Renal cortex interstitium (tissue), 11 donors: Measurements from ENCODE around the gene OSBPL3. TPM values are rescaled to one million over a fixed set of nuclear protein-coding genes. Genes with fewer than 3 reads are reported as not detected.

ENCODE experiments used
- DNase-seq, 11 donors: peaks; one replicate each; pipeline ENCODE4 v3.0.0-alpha.2; 2013; ENCODE audit warnings: low read depth in 9 of 11, low spot score in 4 of 11; ENCODE audit errors: extremely low read depth in 1 of 11
- polyA plus RNA-seq, 3 donors: library from polyadenylated mRNA; unstranded; fragments of 120-200 nt; gene quantifications; one replicate each; pipeline ENCODE4 v1.2.1, GENCODE V29; 2013; ENCODE audit not compliant: insufficient read length in 3 of 3

OSBPL3 gene
- polyA plus RNA-seq, 3 donors: 14.3 to 30.2 (median 19.8) TPM

GRCh38 chr7:24793982-24794648 is 185.9 kb downstream of the OSBPL3 start:
- DNase-seq: no peak

- no peak for DNase-seq
These were observed 190.9 kb downstream of the OSBPL3 start for GRCh38 chr7:24788961-24789576.

DNA sequence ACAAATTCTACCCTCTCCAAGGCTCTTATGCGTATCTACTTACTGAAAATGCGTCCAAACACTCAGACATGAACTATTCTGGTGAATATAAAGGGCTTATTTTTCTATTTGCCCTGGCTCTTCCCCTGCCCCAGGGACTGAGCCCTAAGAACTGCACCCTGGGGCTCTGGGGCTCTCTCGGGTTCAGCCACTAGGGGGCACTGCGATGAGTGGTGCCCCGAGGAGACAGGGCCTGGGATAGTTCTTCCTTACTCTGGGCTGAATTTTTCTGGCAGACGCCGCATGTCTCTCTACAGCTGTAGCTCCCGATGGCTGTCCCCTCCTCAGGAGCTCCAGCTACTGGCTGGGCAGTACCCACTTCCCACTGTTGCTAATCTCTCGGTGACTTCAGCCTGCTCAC is 191.9 kb downstream of the OSBPL3 start:
- DNase-seq: no peak

DNA sequence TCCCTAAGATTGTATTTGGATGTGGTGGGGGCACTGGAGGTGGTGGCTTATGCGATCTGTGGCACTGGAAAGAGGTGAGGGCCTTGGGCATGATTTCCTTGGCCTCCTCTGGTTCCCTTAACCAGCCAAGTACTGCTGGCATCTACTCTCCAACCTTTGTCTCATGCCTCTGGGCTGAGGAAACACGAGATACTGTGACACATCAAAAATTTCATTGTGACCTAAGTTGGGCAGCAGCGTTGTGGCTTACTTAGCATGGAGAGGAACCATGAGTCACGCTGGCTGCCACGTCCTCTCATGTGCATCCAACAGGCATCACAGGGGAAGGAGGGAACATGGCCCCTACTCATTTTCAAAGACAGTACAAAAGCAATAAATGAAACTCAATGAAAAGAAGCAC is 193.0 kb downstream of the OSBPL3 start:
- DNase-seq: no peak

DNA sequence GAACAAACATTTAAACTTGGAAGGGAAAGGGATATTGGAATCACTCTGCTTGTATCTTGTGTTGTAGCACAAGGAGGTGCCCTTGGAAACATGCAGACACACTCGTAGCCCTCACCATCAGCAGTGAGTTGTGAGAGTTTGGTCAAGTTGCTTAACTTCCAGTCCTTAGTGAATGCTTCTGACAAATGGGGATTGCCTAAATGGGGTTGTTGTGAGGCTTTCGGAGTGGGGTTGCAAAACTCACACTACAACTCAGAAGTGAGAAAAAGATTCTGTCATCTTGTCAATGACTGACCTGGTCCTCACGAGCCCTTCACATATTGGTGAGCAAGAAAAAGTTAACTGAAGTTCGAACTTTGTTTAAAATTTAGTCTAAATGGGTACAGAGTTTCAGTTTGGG is 193.7 kb downstream of the OSBPL3 start:
- no peak for DNase-seq

- DNase-seq: no peak
These were observed 195.7 kb downstream of the OSBPL3 start for GRCh38 chr7:24784277-24784676.

DNA sequence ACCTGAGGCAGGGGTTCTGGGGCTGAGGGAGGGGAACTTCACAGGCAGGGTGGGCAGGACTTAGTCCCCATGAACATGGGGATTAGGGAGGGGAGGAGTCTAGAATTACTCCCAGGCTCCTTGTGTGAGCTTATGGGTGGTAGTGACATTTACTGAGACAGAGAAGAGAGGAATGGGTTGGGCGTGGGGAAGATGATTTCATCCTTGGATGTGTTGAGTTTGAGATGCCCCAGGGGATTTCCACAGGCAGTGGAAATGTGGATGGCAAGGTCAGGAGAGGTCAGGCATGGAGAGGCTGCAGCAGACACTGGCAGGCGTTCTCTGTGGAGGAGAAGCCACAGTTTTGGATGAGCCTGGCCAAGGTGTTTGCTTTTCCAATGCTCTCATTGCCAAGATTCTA is 196.3 kb downstream of the OSBPL3 start:
- DNase-seq: no peak

DNA sequence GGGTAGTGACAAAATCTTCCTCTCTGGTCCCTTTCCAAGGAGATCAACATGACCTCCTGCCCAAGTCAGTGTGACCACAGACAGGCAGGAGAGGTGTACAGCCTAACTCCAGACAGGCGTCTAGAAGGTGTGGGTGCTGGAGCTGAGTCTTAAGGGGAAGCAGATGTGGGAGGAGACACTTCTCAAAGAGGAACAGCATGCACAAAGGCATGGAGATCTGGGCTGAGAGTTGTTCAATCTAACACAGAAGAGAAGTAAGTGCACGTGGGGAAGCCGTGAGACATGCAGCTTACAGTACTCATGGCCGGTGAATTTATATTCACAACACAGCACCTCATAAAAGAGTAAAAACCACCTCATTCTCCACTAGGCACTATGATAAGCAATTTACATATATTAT is 198.9 kb downstream of the OSBPL3 start:
- no peak for DNase-seq

GRCh38 chr7:24779283-24779655 is 200.7 kb downstream of the OSBPL3 start:
- DNase-seq: no peak

GRCh38 chr7:24778543-24779282 is 201.3 kb downstream of the OSBPL3 start:
- DNase-seq: no peak

GRCh38 chr7:24777806-24778205 is 202.2 kb downstream of the OSBPL3 start:
- no peak for DNase-seq

- no peak for DNase-seq
These were observed 206.3 kb downstream of the OSBPL3 start for GRCh38 chr7:24773646-24774045.

GRCh38 chr7:24769851-24770250 is 210.1 kb downstream of the OSBPL3 start:
- no peak for DNase-seq

- DNase-seq: no peak
These were observed 210.8 kb downstream of the OSBPL3 start for GRCh38 chr7:24769014-24769830.

GRCh38 chr7:24767878-24768569 is 212.0 kb downstream of the OSBPL3 start:
- DNase-seq: no peak

- peak in 3 of 11 donors; percentile 1 to 18 (median 15) for DNase-seq
These were observed 214.8 kb downstream of the OSBPL3 start for GRCh38 chr7:24764972-24765744.

DNA sequence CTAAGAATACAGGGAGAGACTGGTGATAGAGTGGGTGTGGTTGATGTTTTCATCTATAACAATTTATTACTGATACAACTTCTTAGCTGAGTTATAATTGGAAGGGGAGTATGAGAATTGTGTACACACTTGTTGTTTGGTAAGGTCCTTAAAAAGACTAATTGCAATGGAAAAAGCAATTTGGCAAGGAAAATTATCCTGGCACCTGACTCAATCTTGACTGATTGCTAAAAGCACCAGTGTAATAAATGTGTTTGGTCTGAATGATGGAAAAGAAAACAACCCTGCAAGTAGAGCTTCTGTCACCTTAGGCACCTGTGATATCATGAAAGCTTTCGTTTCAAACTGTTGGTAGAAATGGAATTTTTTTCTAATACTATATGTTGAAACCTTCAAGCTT is 216.0 kb downstream of the OSBPL3 start:
- DNase-seq: no peak

DNA sequence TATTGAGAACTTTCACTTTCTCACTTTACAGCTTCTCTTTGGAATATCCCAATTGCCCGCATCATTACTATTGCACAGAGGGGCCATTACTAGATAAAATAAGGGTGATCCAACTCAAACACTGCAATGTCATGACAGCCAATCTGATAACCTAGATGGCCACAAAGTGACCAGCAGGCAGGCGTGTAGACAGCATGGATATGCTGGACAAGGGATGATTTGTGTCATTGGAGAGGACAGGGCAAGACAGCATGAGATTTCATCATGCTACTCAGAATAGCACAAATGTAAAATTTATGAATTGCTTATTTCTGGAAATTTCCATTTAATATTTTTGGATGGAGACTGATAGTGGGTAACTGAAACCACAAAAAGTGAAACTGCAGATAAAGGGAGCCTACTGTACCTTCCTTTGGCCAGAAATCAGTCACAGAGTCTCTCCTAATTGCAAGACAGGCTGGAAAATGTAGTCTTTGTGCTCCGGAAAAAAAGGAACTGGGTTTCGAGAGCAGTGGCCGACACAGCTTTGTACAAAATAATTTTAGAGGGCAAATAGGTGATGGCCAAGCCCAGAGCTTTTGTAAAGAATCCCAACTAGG is 216.6 kb downstream of the OSBPL3 start:
- no peak for DNase-seq
